PC-3 (cell line): ENCODE data around the gene TENM4.

ENCODE experiments used
- EZH2 ChIP-seq: fragments of 300-600 bp; sonication (generic); IDR thresholded peaks from one replicate; pipeline ENCODE4 v1.6.1; 2017; ENCODE audit warnings: antibody characterized with exemption, mild to moderate bottlenecking, low read length; ENCODE audit not compliant: unreplicated experiment
- TF ChIP-seq, protein P1 (sequence below): fragments of 300-600 bp; sonication (generic); conservative IDR thresholded peaks from 2 replicates; pipeline ENCODE4 v1.5.1; 2017; ENCODE audit warnings: antibody characterized with exemption, low read depth, mild to moderate bottlenecking, low read length

DNA sequence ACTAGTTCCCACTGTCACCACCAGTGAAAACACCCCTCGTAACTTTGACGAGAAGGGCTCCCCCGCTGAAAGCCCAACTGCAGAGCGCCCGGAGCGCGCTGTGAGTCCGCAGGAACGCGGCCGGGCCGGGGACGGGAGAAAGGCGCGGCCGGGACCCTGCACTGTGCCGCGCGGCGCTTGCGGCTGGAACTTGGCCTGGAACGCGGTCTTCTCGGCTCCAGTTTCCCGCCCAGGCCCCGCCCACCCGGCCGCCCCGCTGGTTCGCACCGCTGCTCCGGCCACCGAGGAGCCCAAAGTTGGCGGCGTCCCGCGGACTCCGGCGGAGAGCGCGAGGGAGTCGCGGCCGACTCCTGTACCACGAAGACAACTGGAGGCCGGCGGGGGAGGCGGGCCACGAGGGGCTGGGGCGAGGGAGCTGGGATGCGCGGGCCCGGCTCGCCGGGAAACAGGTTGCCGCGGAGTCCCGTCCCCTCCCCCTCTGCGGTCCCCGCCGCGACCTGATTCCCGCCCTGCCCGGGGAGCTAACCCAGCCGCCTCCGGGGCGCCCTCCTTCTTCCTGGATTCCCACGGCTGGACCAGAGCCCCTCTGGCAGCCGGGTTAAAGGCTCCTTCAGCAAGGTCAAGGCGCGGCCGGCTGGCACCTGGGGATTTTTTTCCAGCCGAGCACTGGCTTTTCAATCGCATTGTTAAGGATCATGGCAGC is 3.4 kb downstream of the TENM4 start:
- TF ChIP-seq, protein P1, sequence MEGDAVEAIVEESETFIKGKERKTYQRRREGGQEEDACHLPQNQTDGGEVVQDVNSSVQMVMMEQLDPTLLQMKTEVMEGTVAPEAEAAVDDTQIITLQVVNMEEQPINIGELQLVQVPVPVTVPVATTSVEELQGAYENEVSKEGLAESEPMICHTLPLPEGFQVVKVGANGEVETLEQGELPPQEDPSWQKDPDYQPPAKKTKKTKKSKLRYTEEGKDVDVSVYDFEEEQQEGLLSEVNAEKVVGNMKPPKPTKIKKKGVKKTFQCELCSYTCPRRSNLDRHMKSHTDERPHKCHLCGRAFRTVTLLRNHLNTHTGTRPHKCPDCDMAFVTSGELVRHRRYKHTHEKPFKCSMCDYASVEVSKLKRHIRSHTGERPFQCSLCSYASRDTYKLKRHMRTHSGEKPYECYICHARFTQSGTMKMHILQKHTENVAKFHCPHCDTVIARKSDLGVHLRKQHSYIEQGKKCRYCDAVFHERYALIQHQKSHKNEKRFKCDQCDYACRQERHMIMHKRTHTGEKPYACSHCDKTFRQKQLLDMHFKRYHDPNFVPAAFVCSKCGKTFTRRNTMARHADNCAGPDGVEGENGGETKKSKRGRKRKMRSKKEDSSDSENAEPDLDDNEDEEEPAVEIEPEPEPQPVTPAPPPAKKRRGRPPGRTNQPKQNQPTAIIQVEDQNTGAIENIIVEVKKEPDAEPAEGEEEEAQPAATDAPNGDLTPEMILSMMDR = no peak
- TF ChIP-seq EZH2 = peak; percentile 90
